B cell (primary cell): ENCODE data around the gene PRR23A. TPM values are rescaled to one million over a fixed set of nuclear protein-coding genes. Genes with fewer than 3 reads are reported as not detected.

Source experiments
- ATAC-seq: fragments of 200-7000 bp; cut with Tn5 transposase; one replicate; pipeline ENCODE4 v1.10.0; 2021; ENCODE audit warnings: low read depth, mild to moderate bottlenecking, moderate number of reproducible peaks, moderate library complexity
- CTCF ChIA-PET: fragments of 350-600 bp; sonication (Branson Sonifier 250); formaldehyde crosslinking; loops from one replicate; lab custom pipeline; 2021; ENCODE audit warnings: antibody characterized with exemption, inconsistent platforms; lab: Charles Lee
- POLR2A ChIA-PET: fragments of 350-600 bp; sonication (Branson Sonifier 250); formaldehyde crosslinking; loops from one replicate; lab custom pipeline; 2021; ENCODE audit warnings: antibody characterized with exemption; lab: Charles Lee
- DNase-seq: peaks from one replicate; pipeline ENCODE4 v3.0.0; 2013
- H2AFZ ChIP-seq: 2 replicates; pipeline ENCODE4 v1.6.1; 2012; ENCODE audit warnings: mild to moderate bottlenecking, low read depth, low read length; ENCODE audit not compliant: insufficient read depth, poor library complexity, severe bottlenecking
- H3K27ac ChIP-seq, 2 donors: 1 replicate in 1 of 2; 2 replicates in 1 of 2; pipeline ENCODE4 v1.5.1; 2012 to 2013; ENCODE audit warnings: low read length in 2 of 2, mild to moderate bottlenecking in 2 of 2, moderate library complexity in 1 of 2
- H3K27me3 ChIP-seq, 4 experiments: fragments of 200-600 bp in 1 of 4; sonication (generic) in 1 of 4; replicated peaks in 1 of 4; 1 replicate in 2 of 4; 2 replicates in 2 of 4; pipeline versions ENCODE4 v1.6.1 to v1.7.0; 2013 to 2016; ENCODE audit warnings: low read length in 3 of 4, mild to moderate bottlenecking in 2 of 4, mixed read lengths in 1 of 4, moderate library complexity in 1 of 4; ENCODE audit not compliant: insufficient read depth in 4 of 4, control insufficient read depth in 3 of 4; ENCODE audit errors: control extremely low read depth in 1 of 4
- H3K36me3 ChIP-seq, 2 experiments: replicated peaks in 1 of 2; 1 replicate in 1 of 2; 2 replicates in 1 of 2; pipeline versions ENCODE4 v1.6.1 to v1.7.1; 2013; ENCODE audit warnings: low read length in 1 of 2; ENCODE audit not compliant: insufficient read depth in 2 of 2, control insufficient read depth in 1 of 2; ENCODE audit errors: control extremely low read depth in 1 of 2, extremely low read depth in 1 of 2
- H3K4me1 ChIP-seq, 2 donors: fragments of 200-600 bp in 1 of 2; sonication (generic) in 1 of 2; 1 replicate in 1 of 2; 2 replicates in 1 of 2; pipeline versions ENCODE4 v1.5.1 to v1.6.1; 2013 to 2017; ENCODE audit warnings: low read length in 2 of 2; ENCODE audit not compliant: control insufficient read depth in 2 of 2, insufficient read depth in 2 of 2
- H3K4me2 ChIP-seq: replicated peaks from 2 replicates; pipeline ENCODE3; 2012; ENCODE audit warnings: mild to moderate bottlenecking, low read depth, low read length; ENCODE audit not compliant: poor library complexity, severe bottlenecking
- H3K4me3 ChIP-seq, 5 experiments: fragments of 200-600 bp in 1 of 5; sonication (generic) in 1 of 5; 1 replicate in 3 of 5; 2 replicates in 2 of 5; pipeline versions ENCODE4 v1.5.1 to v1.7.0; 2011 to 2016; ENCODE audit warnings: low read length in 4 of 5, mild to moderate bottlenecking in 4 of 5, low read depth in 2 of 5, control low read depth in 1 of 5, moderate library complexity in 1 of 5; ENCODE audit not compliant: insufficient read depth in 1 of 5; ENCODE audit errors: control extremely low read depth in 1 of 5, extremely low read depth in 1 of 5
- H3K79me2 ChIP-seq: fragments of 200-600 bp; sonication (generic); one replicate; pipeline ENCODE4 v1.6.0; 2016; ENCODE audit warnings: low read length; ENCODE audit not compliant: control insufficient read depth, insufficient read depth
- H3K9ac ChIP-seq: fragments of 200-600 bp; sonication (generic); 2 replicates; pipeline ENCODE4 v1.6.1; 2017; ENCODE audit warnings: mild to moderate bottlenecking, low read length, moderate library complexity
- H3K9me3 ChIP-seq, 3 donors: one replicate each; pipeline versions ENCODE4 v1.6.1 to v1.7.1; 2013; ENCODE audit warnings: low read length in 2 of 3; ENCODE audit not compliant: control insufficient read depth in 2 of 3, insufficient read depth in 1 of 3; ENCODE audit errors: control extremely low read depth in 1 of 3
- H4K20me1 ChIP-seq: 2 replicates; pipeline ENCODE4 v1.6.0; 2012; ENCODE audit warnings: mild to moderate bottlenecking, low read length; ENCODE audit not compliant: insufficient read depth, control insufficient read depth, poor library complexity, severe bottlenecking
- H3K27ac Mint-ChIP-seq: one replicate; pipeline ENCODE4 v1.8.0; 2021; ENCODE audit warnings: mixed read lengths
- H3K27me3 Mint-ChIP-seq: one replicate; pipeline ENCODE4 v1.8.0; 2021; ENCODE audit warnings: mixed read lengths
- H3K4me1 Mint-ChIP-seq: one replicate; pipeline ENCODE4 v1.8.0; 2021; ENCODE audit warnings: mixed read lengths
- H3K4me3 Mint-ChIP-seq: one replicate; pipeline ENCODE4 v1.8.0; 2021; ENCODE audit warnings: mixed read lengths
- H3K9me3 Mint-ChIP-seq: one replicate; pipeline ENCODE4 v1.8.0; 2022; ENCODE audit warnings: mixed read lengths; ENCODE audit not compliant: insufficient read depth
- EZH2 ChIP-seq: IDR thresholded peaks from 2 replicates; pipeline ENCODE4 v1.6.1; 2012; ENCODE audit warnings: borderline replicate concordance, low read depth, mild to moderate bottlenecking, moderate library complexity, low read length; ENCODE audit not compliant: insufficient read depth, poor library complexity, severe bottlenecking
- WGBS: methylation state at CpG from one replicate; pipeline ENCODE4 v1.1.5; 2013; ENCODE audit warnings: missing lambda C conversion rate; ENCODE audit not compliant: insufficient coverage; 5-methylcytosine and 5-hydroxymethylcytosine counted together
- intact Hi-C: fragments of 100-400 bp; cut with micrococcal nuclease; formaldehyde crosslinking; loops from one replicate; pipeline ENCODE4 v1.10.0; 2022
- polyA plus RNA-seq: library from polyadenylated mRNA; depleted of rRNA; stranded (reverse); fragments of >200 nt; gene quantifications from 2 replicates; pipeline ENCODE4 v1.2.3, GENCODE V29; 2012
- total RNA-seq, 2 donors: library from RNA; stranded (reverse); fragments of 120-200 nt in 1 of 2; gene quantifications; 1 replicate in 1 of 2; 2 replicates in 1 of 2; pipeline versions ENCODE4 v1.2.3 to v1.2.4, GENCODE V29; 2013 to 2022
- TF ChIP-seq, protein P1 (sequence below): fragments of 200-600 bp; IDR thresholded peaks from one replicate; pipeline ENCODE4 v1.8.0; 2022; ENCODE audit warnings: antibody characterized with exemption, mild to moderate bottlenecking

Gene PRR23A
- total and polyA plus RNA-seq, 2 donors (not counting 1 experiment from before 2014, with no cell fraction given): not detected

GRCh38 chr3:138972941-138973340, 33.1 kb downstream of the PRR23A start:
- no peak overlapping the region for H3K27ac Mint-ChIP-seq
- peaks cover 19% of the 10 kb centered on the region for H3K27me3 Mint-ChIP-seq
- H3K9me3 Mint-ChIP-seq: no peaks in the 10 kb centered on the region
- H3K27ac ChIP-seq: no peak overlapping the region
- H3K36me3 ChIP-seq: no peaks in the 10 kb centered on the region
- no peaks in the 10 kb centered on the region for H3K27me3 ChIP-seq
- H3K4me3 ChIP-seq: no peak overlapping the region
- no peaks in the 10 kb centered on the region for H3K4me1 Mint-ChIP-seq
- ChIA-PET CTCF (no interaction called here), POLR2A (no interaction called here)
- 91% methylated on average over 5 of the region's 5 CpGs for WGBS
- intact Hi-C loops: no loop called here
- no peaks in the 10 kb centered on the region for H3K79me2 ChIP-seq
- H3K9me3 ChIP-seq: no peaks in the 10 kb centered on the region
- no peaks in the 10 kb centered on the region for H3K4me1 ChIP-seq
- no peak overlapping the region for H3K4me2 ChIP-seq
- H3K4me3 Mint-ChIP-seq: no peak overlapping the region
- DNase-seq: no peak
- TF ChIP-seq EZH2: no peak
- TF ChIP-seq, protein P1, sequence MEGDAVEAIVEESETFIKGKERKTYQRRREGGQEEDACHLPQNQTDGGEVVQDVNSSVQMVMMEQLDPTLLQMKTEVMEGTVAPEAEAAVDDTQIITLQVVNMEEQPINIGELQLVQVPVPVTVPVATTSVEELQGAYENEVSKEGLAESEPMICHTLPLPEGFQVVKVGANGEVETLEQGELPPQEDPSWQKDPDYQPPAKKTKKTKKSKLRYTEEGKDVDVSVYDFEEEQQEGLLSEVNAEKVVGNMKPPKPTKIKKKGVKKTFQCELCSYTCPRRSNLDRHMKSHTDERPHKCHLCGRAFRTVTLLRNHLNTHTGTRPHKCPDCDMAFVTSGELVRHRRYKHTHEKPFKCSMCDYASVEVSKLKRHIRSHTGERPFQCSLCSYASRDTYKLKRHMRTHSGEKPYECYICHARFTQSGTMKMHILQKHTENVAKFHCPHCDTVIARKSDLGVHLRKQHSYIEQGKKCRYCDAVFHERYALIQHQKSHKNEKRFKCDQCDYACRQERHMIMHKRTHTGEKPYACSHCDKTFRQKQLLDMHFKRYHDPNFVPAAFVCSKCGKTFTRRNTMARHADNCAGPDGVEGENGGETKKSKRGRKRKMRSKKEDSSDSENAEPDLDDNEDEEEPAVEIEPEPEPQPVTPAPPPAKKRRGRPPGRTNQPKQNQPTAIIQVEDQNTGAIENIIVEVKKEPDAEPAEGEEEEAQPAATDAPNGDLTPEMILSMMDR: no peak
- ATAC-seq: no peak
- H3K9ac ChIP-seq: no peak overlapping the region
- H4K20me1 ChIP-seq: no peaks in the 10 kb centered on the region
- no peak overlapping the region for H2AFZ ChIP-seq

DNA sequence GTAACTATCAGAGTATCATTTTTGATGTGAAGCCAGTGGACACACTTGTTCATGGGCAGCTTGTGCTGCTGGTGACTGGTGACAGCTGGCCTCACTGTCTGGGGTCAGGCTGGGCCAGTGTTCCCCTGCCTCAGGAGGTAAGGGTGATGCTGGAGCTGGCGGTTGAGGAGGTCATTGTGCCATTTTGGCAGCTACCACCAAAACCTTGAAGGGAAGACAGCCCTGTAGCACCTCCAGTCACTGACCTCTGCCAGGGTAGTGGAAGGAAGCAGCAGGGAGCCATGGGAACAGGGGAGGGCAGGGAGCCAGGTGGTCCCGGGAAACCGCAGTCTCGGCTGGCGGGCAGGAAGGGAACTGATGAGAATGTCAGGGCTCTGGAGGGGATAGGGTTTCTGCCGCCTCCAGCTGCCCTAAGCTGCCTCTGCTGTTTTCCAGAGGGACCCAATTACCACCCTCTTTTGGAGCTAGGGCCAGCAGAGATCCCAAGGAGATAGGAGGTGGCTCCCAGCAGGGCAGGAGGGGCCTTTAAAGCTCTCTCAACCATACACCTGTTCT, 34.2 kb downstream of the PRR23A start:
- ATAC-seq: no peak
- Histone ChIP-seq H3K27ac (no peak overlapping the region), H3K36me3 (no peaks in the 10 kb centered on the region), H2AFZ (no peak overlapping the region), H4K20me1 (no peaks in the 10 kb centered on the region), H3K4me3 (no peak overlapping the region), H3K4me1 (no peaks in the 10 kb centered on the region), H3K79me2 (no peaks in the 10 kb centered on the region), H3K4me2 (no peak overlapping the region), H3K9ac (no peak overlapping the region), H3K9me3 (no peaks in the 10 kb centered on the region), H3K27me3 (no peaks in the 10 kb centered on the region)
- DNase-seq: no peak
- Mint-ChIP-seq H3K4me3 (no peak overlapping the region), H3K27me3 (peaks cover 23% of the 10 kb centered on the region), H3K9me3 (no peaks in the 10 kb centered on the region), H3K4me1 (no peaks in the 10 kb centered on the region), H3K27ac (no peak overlapping the region)
- intact Hi-C loops: no loop called here
- POLR2A ChIA-PET: no interaction called here
- TF ChIP-seq, protein P1: no peak
- no peak for TF ChIP-seq EZH2
- CTCF ChIA-PET: no interaction called here
- WGBS: 90% methylated on average over 2 of the region's 6 CpGs
